C4-2B (cell line): ENCODE data around the gene POLQ.

Experiments
- ZFX ChIP-seq: fragments of 450-650 bp; IDR thresholded peaks from 2 replicates; pipeline ENCODE4 v1.6.1; 2017
- TF ChIP-seq, protein P1 (sequence below): fragments of 450-650 bp; conservative IDR thresholded peaks from 2 replicates; pipeline ENCODE4 v1.5.1; 2017; ENCODE audit warnings: mild to moderate bottlenecking

DNA sequence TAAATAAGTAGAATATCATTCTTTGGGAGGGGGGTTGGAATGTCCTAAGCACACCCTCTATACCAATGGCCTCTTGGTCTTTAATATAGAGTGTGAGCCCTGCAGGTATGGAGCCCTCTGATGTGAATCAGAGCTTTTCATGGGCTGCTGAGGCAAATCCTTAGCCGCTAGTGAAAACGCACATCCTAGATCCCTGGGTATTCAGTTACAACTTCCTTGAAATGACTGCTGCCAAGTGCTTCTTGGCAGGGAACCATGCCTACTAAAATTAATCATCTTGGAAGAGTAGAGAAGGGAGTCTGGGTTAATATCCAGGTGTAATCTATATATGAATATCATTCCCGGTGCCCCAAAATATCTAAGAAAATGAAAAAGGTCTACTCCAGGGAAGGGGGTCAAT is 109.1 kb downstream of the POLQ start:
- TF ChIP-seq, protein P1, sequence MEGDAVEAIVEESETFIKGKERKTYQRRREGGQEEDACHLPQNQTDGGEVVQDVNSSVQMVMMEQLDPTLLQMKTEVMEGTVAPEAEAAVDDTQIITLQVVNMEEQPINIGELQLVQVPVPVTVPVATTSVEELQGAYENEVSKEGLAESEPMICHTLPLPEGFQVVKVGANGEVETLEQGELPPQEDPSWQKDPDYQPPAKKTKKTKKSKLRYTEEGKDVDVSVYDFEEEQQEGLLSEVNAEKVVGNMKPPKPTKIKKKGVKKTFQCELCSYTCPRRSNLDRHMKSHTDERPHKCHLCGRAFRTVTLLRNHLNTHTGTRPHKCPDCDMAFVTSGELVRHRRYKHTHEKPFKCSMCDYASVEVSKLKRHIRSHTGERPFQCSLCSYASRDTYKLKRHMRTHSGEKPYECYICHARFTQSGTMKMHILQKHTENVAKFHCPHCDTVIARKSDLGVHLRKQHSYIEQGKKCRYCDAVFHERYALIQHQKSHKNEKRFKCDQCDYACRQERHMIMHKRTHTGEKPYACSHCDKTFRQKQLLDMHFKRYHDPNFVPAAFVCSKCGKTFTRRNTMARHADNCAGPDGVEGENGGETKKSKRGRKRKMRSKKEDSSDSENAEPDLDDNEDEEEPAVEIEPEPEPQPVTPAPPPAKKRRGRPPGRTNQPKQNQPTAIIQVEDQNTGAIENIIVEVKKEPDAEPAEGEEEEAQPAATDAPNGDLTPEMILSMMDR, result no peak
- TF ChIP-seq ZFX, result no peak
